Tibial nerve (tissue), 4 donors: ENCODE results near the gene MMP28. TPM values are rescaled to one million over a fixed set of nuclear protein-coding genes. Genes with fewer than 3 reads are reported as not detected.
A peak's percentile ranks its signal among the peaks of the same experiment; 100 is the strongest.

ENCODE experiments used
- DNase-seq, 2 donors: peaks; one replicate each; pipeline ENCODE4 v3.0.0-alpha.2; 2019; ENCODE audit warnings: low spot score in 2 of 2
- H3K27ac ChIP-seq, 4 donors: fragments of 200-600 bp; sonication (generic) in 3 of 4; one replicate each; pipeline ENCODE4 v1.5.1; 2017 to 2019; ENCODE audit warnings: mild to moderate bottlenecking in 1 of 4
- H3K27me3 ChIP-seq, 2 donors: fragments of 200-600 bp; sonication (generic) in 1 of 2; one replicate each; pipeline versions ENCODE4 v1.5.1 to v1.6.0; 2017 to 2019
- H3K36me3 ChIP-seq, 3 donors: fragments of 200-600 bp; sonication (generic); one replicate each; pipeline ENCODE4 v1.5.1; 2018 to 2019
- H3K4me1 ChIP-seq, 4 donors: fragments of 200-600 bp; sonication (generic) in 3 of 4; one replicate each; pipeline ENCODE4 v1.5.1; 2017 to 2019
- H3K4me3 ChIP-seq, 4 donors: fragments of 200-600 bp; sonication (generic) in 3 of 4; one replicate each; pipeline ENCODE4 v1.5.1; 2017 to 2019; ENCODE audit warnings: mild to moderate bottlenecking in 1 of 4, moderate library complexity in 1 of 4
- H3K9me3 ChIP-seq, 4 donors: fragments of 200-600 bp; sonication (generic) in 3 of 4; one replicate each; pipeline ENCODE4 v1.5.1; 2017 to 2019
- EP300 ChIP-seq, 2 donors: sonication (generic); formaldehyde crosslinking; IDR thresholded peaks; one replicate each; pipeline ENCODE4 v1.6.1; 2017; ENCODE audit warnings: antibody characterized with exemption in 2 of 2, mild to moderate bottlenecking in 1 of 2
- POLR2A ChIP-seq, 2 donors: fragments of 450-650 bp; IDR thresholded peaks; one replicate each; pipeline ENCODE4 v1.6.1; 2017; ENCODE audit warnings: antibody characterized with exemption in 2 of 2, mild to moderate bottlenecking in 2 of 2, moderate library complexity in 2 of 2
- WGBS, 2 donors: methylation state at CpG; one replicate each; pipeline ENCODE4 v1.1.5; 2018; 5-methylcytosine and 5-hydroxymethylcytosine counted together
- total RNA-seq, 4 donors: library from RNA; depleted of rRNA; stranded (reverse); fragments of >200 nt; gene quantifications; one replicate each; pipeline ENCODE4 v1.1.0, GENCODE V29; 2016
- TF ChIP-seq, protein P1 (sequence below), 5 experiments: fragments of 200-600 bp in 3 of 5; fragments of 450-650 bp in 2 of 5; sonication (generic) in 3 of 5; IDR thresholded peaks; one replicate each; pipeline ENCODE4 v1.5.1; 2016 to 2019; ENCODE audit warnings: antibody characterized with exemption in 5 of 5, mild to moderate bottlenecking in 3 of 5, moderate library complexity in 2 of 5

The MMP28 gene
- total RNA-seq, 4 donors from 2014 or later: 71.7 to 174 (median 136) TPM

DNA sequence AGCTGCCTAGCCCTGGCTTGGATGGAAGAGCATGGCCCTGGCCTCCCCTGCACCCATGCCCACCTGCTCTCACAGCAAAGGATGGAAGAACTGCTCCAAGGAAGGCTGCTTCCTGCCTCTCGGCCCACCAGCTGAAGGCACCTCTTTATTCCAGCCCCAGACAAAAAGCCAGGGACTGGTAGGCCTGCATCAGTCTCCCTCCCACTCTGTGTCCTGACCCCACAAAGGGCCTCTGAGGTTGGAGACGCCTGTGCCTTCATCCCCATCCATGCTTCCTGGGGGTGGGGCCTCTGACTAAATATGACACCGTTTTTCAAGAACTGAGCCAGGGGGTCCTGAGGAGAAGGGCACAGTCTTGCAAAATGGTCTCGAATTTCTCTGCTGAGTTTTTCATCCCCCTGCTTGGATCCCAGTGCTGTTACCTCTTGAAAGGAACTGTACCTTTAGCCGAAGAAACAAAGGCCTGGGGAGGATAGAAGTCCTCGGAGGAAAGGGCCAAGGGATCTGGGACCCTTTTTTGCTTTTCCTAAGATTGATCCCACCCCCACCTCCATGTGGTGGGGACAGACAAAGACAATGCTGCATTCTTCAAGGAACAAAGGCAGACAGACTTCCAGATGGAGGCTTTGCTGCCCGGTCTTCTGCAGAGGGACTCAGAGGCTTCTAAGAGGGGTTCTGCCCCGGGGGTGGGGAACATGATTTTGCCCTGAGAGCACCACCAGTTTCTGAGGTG is 29.5 kb downstream of the MMP28 start:
- TF ChIP-seq, protein P1, sequence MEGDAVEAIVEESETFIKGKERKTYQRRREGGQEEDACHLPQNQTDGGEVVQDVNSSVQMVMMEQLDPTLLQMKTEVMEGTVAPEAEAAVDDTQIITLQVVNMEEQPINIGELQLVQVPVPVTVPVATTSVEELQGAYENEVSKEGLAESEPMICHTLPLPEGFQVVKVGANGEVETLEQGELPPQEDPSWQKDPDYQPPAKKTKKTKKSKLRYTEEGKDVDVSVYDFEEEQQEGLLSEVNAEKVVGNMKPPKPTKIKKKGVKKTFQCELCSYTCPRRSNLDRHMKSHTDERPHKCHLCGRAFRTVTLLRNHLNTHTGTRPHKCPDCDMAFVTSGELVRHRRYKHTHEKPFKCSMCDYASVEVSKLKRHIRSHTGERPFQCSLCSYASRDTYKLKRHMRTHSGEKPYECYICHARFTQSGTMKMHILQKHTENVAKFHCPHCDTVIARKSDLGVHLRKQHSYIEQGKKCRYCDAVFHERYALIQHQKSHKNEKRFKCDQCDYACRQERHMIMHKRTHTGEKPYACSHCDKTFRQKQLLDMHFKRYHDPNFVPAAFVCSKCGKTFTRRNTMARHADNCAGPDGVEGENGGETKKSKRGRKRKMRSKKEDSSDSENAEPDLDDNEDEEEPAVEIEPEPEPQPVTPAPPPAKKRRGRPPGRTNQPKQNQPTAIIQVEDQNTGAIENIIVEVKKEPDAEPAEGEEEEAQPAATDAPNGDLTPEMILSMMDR (IDR thresholded peaks at IDR 0.05): no peak
- TF ChIP-seq POLR2A (IDR thresholded peaks at IDR 0.05): no peak
- no peak for TF ChIP-seq EP300 (IDR thresholded peaks at IDR 0.05)
- Histone ChIP-seq H3K4me1 (peaks cover 0 to 43% (median 29%) of the 10 kb centered on the region in 4 donors), H3K4me3 (no peak overlapping the region), H3K9me3 (no peaks in the 10 kb centered on the region), H3K27ac (peak overlapping the region in 2 of 4 donors; percentile 41 to 77), H3K36me3 (no peaks in the 10 kb centered on the region), H3K27me3 (no peaks in the 10 kb centered on the region)
- WGBS, 2 donors: 43 to 46% methylated on average over 8 of the region's 8 CpGs
- DNase-seq: no peak

- H3K4me3 ChIP-seq: peak overlapping the region in 1 of 4 donors; percentile 67
- H3K36me3 ChIP-seq: no peaks in the 10 kb centered on the region
- no peaks in the 10 kb centered on the region for H3K27me3 ChIP-seq
- 49 to 55% methylated on average over 11 of the region's 11 CpGs for WGBS, 2 donors
- peaks cover 0 to 43% (median 29%) of the 10 kb centered on the region in 4 donors for H3K4me1 ChIP-seq
- TF ChIP-seq POLR2A (IDR thresholded peaks at IDR 0.05) (no peak), EP300 (IDR thresholded peaks at IDR 0.05) (no peak)
- TF ChIP-seq, protein P1 (IDR thresholded peaks at IDR 0.05): no peak
- DNase-seq: no peak
- peak overlapping the region in 2 of 4 donors; percentile 54 to 77 for H3K27ac ChIP-seq
- H3K9me3 ChIP-seq: no peaks in the 10 kb centered on the region
These were observed 30.2 kb downstream of the MMP28 start for GRCh38 chr17:35765086-35765710.

- Histone ChIP-seq H3K4me3 (peak overlapping the region; percentile 21 to 67 (median 42)), H3K4me1 (peaks cover 0 to 43% (median 29%) of the 10 kb centered on the region in 4 donors), H3K9me3 (no peaks in the 10 kb centered on the region), H3K27ac (peak overlapping the region in 3 of 4 donors; percentile 54 to 77 (median 68)), H3K36me3 (no peaks in the 10 kb centered on the region), H3K27me3 (no peaks in the 10 kb centered on the region)
- TF ChIP-seq, protein P1 (IDR thresholded peaks at IDR 0.05): peak; percentile 91 to 99 (median 98)
- TF ChIP-seq POLR2A (IDR thresholded peaks at IDR 0.05): peak in 1 of 2 donors; percentile 15
- peak in 1 of 2 donors; percentile 66 for TF ChIP-seq EP300 (IDR thresholded peaks at IDR 0.05)
- WGBS, 2 donors: 8 to 12% methylated on average over 46 to 62 of the region's 75 CpGs
- peak; percentile 69 for DNase-seq
These were observed 31.1 kb downstream of the MMP28 start for GRCh38 chr17:35764123-35764991.

GRCh38 chr17:35763767-35764122 is 31.7 kb downstream of the MMP28 start:
- 32% methylated on average over 17 of the region's 17 CpGs for WGBS, 2 donors
- TF ChIP-seq, protein P1 (IDR thresholded peaks at IDR 0.05): no peak
- TF ChIP-seq EP300 (IDR thresholded peaks at IDR 0.05): no peak
- no peak for TF ChIP-seq POLR2A (IDR thresholded peaks at IDR 0.05)
- Histone ChIP-seq H3K4me1 (peaks cover 0 to 43% (median 29%) of the 10 kb centered on the region in 4 donors), H3K9me3 (no peaks in the 10 kb centered on the region), H3K27me3 (no peaks in the 10 kb centered on the region), H3K36me3 (no peaks in the 10 kb centered on the region), H3K4me3 (peak overlapping the region; percentile 21 to 67 (median 42)), H3K27ac (peak overlapping the region in 3 of 4 donors; percentile 54 to 77 (median 68))
- no peak for DNase-seq
